Measurements from ENCODE around the gene NT5M. TPM values are rescaled to one million over a fixed set of nuclear protein-coding genes. Genes with fewer than 3 reads are reported as not detected.
A peak's percentile ranks its signal among the peaks of the same experiment; 100 is the strongest.

Gene NT5M
- total and polyA plus RNA-seq, 9 of the 15 experiments (the other 6 are each of a cell fraction or from before 2014, with no cell fraction given), result 0.24 to 10.1 (median 3.4) TPM

GRCh38 chr17:17305281-17305801 lies 2.2 kb downstream of the NT5M start (continued):
- no peak for TF ChIP-seq KLF6 (CRISPR knock-in tag; IDR thresholded peaks at IDR 0.05; ENCODE audit: borderline replicate concordance)
- TF ChIP-seq E2F4 (CRISPR knock-in tag; IDR thresholded peaks at IDR 0.05; ENCODE audit: low read depth), result no peak
- no peak for TF ChIP-seq HLTF (IDR thresholded peaks at IDR 0.05)
- no peak for TF ChIP-seq TCF7 (IDR thresholded peaks at IDR 0.05; ENCODE audit: borderline replicate concordance)
- no peak for TF ChIP-seq HMG20A (CRISPR knock-in tag; conservative IDR thresholded peaks at IDR 0.05)
- no peak for TF ChIP-seq ZNF311 (CRISPR knock-in tag; IDR thresholded peaks at IDR 0.05)
- no peak for TF ChIP-seq E2F8 (IDR thresholded peaks at IDR 0.05; ENCODE audit: low read depth, partially characterized antibody)
- TF ChIP-seq U2AF1 (optimal IDR thresholded peaks at IDR 0.05; ENCODE audit: low read depth, low read length), result no peak
- no peak for TF ChIP-seq IFI16 (CRISPR knock-in tag; IDR thresholded peaks at IDR 0.05)
- no peak for TF ChIP-seq ZFPM2 (CRISPR knock-in tag; IDR thresholded peaks at IDR 0.05)
- TF ChIP-seq CTBP1 (IDR thresholded peaks at IDR 0.05; ENCODE audit: borderline replicate concordance), result no peak
- no peak for TF ChIP-seq NFE2L1 (tag; IDR thresholded peaks at IDR 0.05; ENCODE audit: borderline replicate concordance, low read depth)
- no peak for TF ChIP-seq ZNF830 (CRISPR knock-in tag; IDR thresholded peaks at IDR 0.05)
- no peak for TF ChIP-seq ZNF584 (CRISPR knock-in tag; IDR thresholded peaks at IDR 0.05; ENCODE audit: low read depth)
- peak; percentile 67 for TF ChIP-seq ARID4B (CRISPR knock-in tag; IDR thresholded peaks at IDR 0.05)
- TF ChIP-seq BDP1 (IDR thresholded peaks at IDR 0.05; ENCODE audit: insufficient read depth, insufficient read length), result no peak
- TF ChIP-seq ZNF740 (CRISPR knock-in tag; IDR thresholded peaks at IDR 0.05), result peak; percentile 52; the same call in 1 of the 2 replicates
- peak in 1 of 2 experiments; percentile 50; a peak in 1 of 4 replicates for TF ChIP-seq ZNF740 (tag; IDR thresholded peaks at IDR 0.05)
- peak; percentile 95 for TF ChIP-seq SIN3A (IDR thresholded peaks at IDR 0.05; ENCODE audit: borderline replicate concordance in 2 of 2, control insufficient read depth in 1 of 2, low read depth in 2 of 2, low read length in 2 of 2)
- no peak for TF ChIP-seq ETV5 (CRISPR knock-in tag; IDR thresholded peaks at IDR 0.05; ENCODE audit: low read depth)

All from K562 (cell line).